Hepatocyte (in vitro differentiated cells): ENCODE results near the gene CSNK2A1.

Experiments
- EZH2 ChIP-seq: fragments of 200-600 bp; sonication (generic); IDR thresholded peaks from 2 replicates; pipeline ENCODE4 v1.6.1; 2016; ENCODE audit warnings: antibody characterized with exemption, mild to moderate bottlenecking, borderline replicate concordance
- EZH2phosphoT487 ChIP-seq: fragments of 200-600 bp; sonication (generic); IDR thresholded peaks from one replicate; pipeline ENCODE4 v1.6.1; 2018; ENCODE audit warnings: antibody characterized with exemption, mild to moderate bottlenecking, low read depth, moderate library complexity; ENCODE audit not compliant: unreplicated experiment, severe bottlenecking
- TF ChIP-seq, protein P1 (sequence below): fragments of 200-600 bp; sonication (generic); IDR thresholded peaks from 2 replicates; pipeline ENCODE4 v1.5.1; 2016; ENCODE audit warnings: antibody characterized with exemption, mild to moderate bottlenecking; ENCODE audit not compliant: poor library complexity

DNA sequence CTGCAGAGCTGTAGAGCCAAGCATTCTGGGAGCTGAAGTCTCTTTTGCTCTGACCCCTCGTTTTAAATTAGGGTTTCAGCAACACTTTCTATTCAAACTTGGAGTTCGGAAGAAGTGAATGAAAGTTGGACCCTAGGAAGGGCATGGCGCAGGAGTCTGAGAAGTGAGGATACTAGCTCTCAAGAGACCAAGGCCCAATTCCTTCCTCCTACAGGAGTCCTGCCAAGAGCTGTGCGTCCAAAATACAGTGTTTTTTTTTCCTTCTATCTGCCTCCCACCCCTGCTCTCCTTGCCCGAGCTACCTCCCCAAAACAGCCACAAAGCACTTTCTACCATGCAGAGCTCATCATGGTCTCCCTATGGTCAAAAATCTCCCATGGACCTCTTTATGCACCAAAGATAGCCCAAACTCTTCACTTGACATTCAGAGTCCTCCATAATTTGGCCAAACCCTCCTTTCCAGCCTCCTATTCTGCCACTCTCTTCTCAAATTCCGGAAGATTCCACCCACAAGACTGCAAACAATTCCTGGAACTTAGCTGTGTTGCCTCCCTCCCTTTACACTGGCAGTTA lies 649 bp upstream of the CSNK2A1 start:
- TF ChIP-seq, protein P1, sequence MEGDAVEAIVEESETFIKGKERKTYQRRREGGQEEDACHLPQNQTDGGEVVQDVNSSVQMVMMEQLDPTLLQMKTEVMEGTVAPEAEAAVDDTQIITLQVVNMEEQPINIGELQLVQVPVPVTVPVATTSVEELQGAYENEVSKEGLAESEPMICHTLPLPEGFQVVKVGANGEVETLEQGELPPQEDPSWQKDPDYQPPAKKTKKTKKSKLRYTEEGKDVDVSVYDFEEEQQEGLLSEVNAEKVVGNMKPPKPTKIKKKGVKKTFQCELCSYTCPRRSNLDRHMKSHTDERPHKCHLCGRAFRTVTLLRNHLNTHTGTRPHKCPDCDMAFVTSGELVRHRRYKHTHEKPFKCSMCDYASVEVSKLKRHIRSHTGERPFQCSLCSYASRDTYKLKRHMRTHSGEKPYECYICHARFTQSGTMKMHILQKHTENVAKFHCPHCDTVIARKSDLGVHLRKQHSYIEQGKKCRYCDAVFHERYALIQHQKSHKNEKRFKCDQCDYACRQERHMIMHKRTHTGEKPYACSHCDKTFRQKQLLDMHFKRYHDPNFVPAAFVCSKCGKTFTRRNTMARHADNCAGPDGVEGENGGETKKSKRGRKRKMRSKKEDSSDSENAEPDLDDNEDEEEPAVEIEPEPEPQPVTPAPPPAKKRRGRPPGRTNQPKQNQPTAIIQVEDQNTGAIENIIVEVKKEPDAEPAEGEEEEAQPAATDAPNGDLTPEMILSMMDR, result no peak
- no peak for TF ChIP-seq EZH2phosphoT487
- no peak for TF ChIP-seq EZH2
